Tibial nerve (tissue), 4 donors: ENCODE measurements around the gene INHBB. TPM values are rescaled to one million over a fixed set of nuclear protein-coding genes. Genes with fewer than 3 reads are reported as not detected.

ENCODE experiments used
- DNase-seq, 2 donors: peaks; one replicate each; pipeline ENCODE4 v3.0.0-alpha.2; 2019; ENCODE audit warnings: low spot score in 2 of 2
- H3K27ac ChIP-seq, 4 donors: fragments of 200-600 bp; sonication (generic) in 3 of 4; one replicate each; pipeline ENCODE4 v1.5.1; 2017 to 2019; ENCODE audit warnings: mild to moderate bottlenecking in 1 of 4
- H3K27me3 ChIP-seq, 2 donors: fragments of 200-600 bp; sonication (generic) in 1 of 2; one replicate each; pipeline versions ENCODE4 v1.5.1 to v1.6.0; 2017 to 2019
- H3K36me3 ChIP-seq, 3 donors: fragments of 200-600 bp; sonication (generic); one replicate each; pipeline ENCODE4 v1.5.1; 2018 to 2019
- H3K4me1 ChIP-seq, 4 donors: fragments of 200-600 bp; sonication (generic) in 3 of 4; one replicate each; pipeline ENCODE4 v1.5.1; 2017 to 2019
- H3K4me3 ChIP-seq, 4 donors: fragments of 200-600 bp; sonication (generic) in 3 of 4; one replicate each; pipeline ENCODE4 v1.5.1; 2017 to 2019; ENCODE audit warnings: mild to moderate bottlenecking in 1 of 4, moderate library complexity in 1 of 4
- H3K9me3 ChIP-seq, 4 donors: fragments of 200-600 bp; sonication (generic) in 3 of 4; one replicate each; pipeline ENCODE4 v1.5.1; 2017 to 2019
- EP300 ChIP-seq, 2 donors: sonication (generic); formaldehyde crosslinking; IDR thresholded peaks; one replicate each; pipeline ENCODE4 v1.6.1; 2017; ENCODE audit warnings: antibody characterized with exemption in 2 of 2, mild to moderate bottlenecking in 1 of 2
- POLR2A ChIP-seq, 2 donors: fragments of 450-650 bp; IDR thresholded peaks; one replicate each; pipeline ENCODE4 v1.6.1; 2017; ENCODE audit warnings: antibody characterized with exemption in 2 of 2, mild to moderate bottlenecking in 2 of 2, moderate library complexity in 2 of 2
- WGBS, 2 donors: methylation state at CpG; one replicate each; pipeline ENCODE4 v1.1.5; 2018; 5-methylcytosine and 5-hydroxymethylcytosine counted together
- total RNA-seq, 4 donors: library from RNA; depleted of rRNA; stranded (reverse); fragments of >200 nt; gene quantifications; one replicate each; pipeline ENCODE4 v1.1.0, GENCODE V29; 2016
- TF ChIP-seq, protein P1 (sequence below), 5 experiments: fragments of 200-600 bp in 3 of 5; fragments of 450-650 bp in 2 of 5; sonication (generic) in 3 of 5; IDR thresholded peaks; one replicate each; pipeline ENCODE4 v1.5.1; 2016 to 2019; ENCODE audit warnings: antibody characterized with exemption in 5 of 5, mild to moderate bottlenecking in 3 of 5, moderate library complexity in 2 of 5

INHBB gene
- total RNA-seq, 4 donors from 2014 or later, result 21.9 to 26.5 (median 24.3) TPM

DNA sequence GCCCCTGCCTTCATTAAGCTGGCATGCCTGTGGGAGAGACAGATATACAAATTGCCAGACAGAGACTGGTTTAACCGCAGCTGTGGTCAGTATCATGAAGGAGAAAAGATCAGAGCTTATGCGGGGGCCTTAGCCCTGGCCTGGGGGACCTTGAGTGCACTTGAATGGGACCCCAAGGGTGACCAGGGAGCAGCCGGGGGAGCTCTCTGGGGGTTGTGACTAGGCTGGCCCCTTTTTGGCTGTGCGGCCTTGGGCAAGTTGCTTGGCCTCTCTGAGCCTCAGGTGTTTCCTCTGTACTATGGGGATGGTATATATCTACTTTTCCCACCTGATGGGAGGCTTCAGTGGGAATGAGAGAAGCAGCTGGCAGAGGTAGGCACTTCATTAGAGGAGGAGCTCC, 35.7 kb downstream of the INHBB start:
- H3K27ac ChIP-seq, result no peak overlapping the region
- H3K4me3 ChIP-seq, result no peak overlapping the region
- H3K27me3 ChIP-seq, result peaks cover 0 to 7% of the 10 kb centered on the region in 2 donors
- TF ChIP-seq POLR2A (IDR thresholded peaks at IDR 0.05), result no peak
- TF ChIP-seq, protein P1, sequence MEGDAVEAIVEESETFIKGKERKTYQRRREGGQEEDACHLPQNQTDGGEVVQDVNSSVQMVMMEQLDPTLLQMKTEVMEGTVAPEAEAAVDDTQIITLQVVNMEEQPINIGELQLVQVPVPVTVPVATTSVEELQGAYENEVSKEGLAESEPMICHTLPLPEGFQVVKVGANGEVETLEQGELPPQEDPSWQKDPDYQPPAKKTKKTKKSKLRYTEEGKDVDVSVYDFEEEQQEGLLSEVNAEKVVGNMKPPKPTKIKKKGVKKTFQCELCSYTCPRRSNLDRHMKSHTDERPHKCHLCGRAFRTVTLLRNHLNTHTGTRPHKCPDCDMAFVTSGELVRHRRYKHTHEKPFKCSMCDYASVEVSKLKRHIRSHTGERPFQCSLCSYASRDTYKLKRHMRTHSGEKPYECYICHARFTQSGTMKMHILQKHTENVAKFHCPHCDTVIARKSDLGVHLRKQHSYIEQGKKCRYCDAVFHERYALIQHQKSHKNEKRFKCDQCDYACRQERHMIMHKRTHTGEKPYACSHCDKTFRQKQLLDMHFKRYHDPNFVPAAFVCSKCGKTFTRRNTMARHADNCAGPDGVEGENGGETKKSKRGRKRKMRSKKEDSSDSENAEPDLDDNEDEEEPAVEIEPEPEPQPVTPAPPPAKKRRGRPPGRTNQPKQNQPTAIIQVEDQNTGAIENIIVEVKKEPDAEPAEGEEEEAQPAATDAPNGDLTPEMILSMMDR (IDR thresholded peaks at IDR 0.05), result no peak
- TF ChIP-seq EP300 (IDR thresholded peaks at IDR 0.05), result no peak
- no peaks in the 10 kb centered on the region for H3K36me3 ChIP-seq
- 76 to 88% methylated on average over 4 of the region's 4 CpGs for WGBS, 2 donors
- DNase-seq, result no peak
- H3K9me3 ChIP-seq, result peaks cover 0 to 4% (median 0%) of the 10 kb centered on the region in 4 donors
- H3K4me1 ChIP-seq, result no peaks in the 10 kb centered on the region

DNA sequence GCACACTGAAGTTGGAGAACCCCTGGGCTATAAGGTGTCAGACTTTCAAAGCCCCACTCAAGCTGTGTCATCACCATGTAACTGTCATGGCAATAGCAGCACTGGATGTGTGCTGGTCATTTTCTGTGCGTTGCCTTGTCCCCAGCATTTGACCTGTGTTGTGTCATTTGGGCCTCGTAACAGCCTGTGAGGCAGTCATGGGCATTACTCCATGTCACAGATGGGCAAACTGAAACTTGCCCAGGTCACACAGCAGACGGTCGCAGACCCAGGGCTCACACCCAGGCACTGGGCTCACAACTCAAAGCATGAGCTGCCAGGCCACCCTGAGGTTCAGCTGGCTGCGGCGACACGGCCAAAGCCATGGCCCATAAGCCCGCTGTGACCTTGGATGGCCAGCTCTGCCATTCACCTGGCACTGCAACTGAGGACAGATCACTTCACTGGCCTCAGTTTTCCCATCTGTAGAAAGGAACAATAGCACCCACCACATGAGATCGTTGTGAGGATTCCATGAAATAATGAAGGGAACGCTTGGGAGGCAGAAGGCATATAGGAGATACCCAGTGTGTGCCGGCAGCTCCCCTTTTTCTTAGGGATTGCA, 36.7 kb downstream of the INHBB start:
- no peak for DNase-seq
- H3K36me3 ChIP-seq, result no peaks in the 10 kb centered on the region
- H3K27me3 ChIP-seq, result peaks cover 0 to 3% of the 10 kb centered on the region in 2 donors
- 86 to 89% methylated on average over 4 to 11 of the region's 11 CpGs for WGBS, 2 donors
- TF ChIP-seq POLR2A (IDR thresholded peaks at IDR 0.05), result no peak
- TF ChIP-seq, protein P1 (IDR thresholded peaks at IDR 0.05), result no peak
- TF ChIP-seq EP300 (IDR thresholded peaks at IDR 0.05), result no peak
- no peak overlapping the region for H3K27ac ChIP-seq
- H3K4me3 ChIP-seq, result no peak overlapping the region
- peaks cover 0 to 3% (median 0%) of the 10 kb centered on the region in 4 donors for H3K9me3 ChIP-seq
- H3K4me1 ChIP-seq, result no peaks in the 10 kb centered on the region

DNA sequence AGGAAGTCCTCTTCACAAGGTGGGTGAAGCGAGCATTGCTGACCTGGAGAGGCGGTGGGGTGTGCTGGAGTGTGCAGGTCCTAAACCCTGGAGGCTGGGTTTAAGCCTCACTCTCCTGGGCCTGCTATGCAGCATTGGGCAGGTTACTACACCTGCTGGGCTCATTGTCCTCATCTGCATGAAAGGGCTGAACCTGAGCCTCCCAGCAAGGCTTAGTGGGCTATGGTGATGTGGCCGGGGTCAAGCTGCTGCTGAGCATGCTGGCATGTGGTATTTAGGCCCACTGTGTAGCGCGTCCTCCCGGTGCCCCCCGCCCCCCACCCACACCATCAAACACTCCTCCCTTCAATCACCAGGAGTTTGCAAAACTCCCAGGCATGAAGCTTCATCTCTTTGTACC, 37.3 kb downstream of the INHBB start:
- Histone ChIP-seq H3K4me1 (no peaks in the 10 kb centered on the region), H3K27ac (no peak overlapping the region), H3K27me3 (no peaks in the 10 kb centered on the region), H3K4me3 (no peak overlapping the region), H3K36me3 (no peaks in the 10 kb centered on the region), H3K9me3 (no peaks in the 10 kb centered on the region)
- no peak for DNase-seq
- TF ChIP-seq EP300 (IDR thresholded peaks at IDR 0.05), result no peak
- no peak for TF ChIP-seq POLR2A (IDR thresholded peaks at IDR 0.05)
- TF ChIP-seq, protein P1 (IDR thresholded peaks at IDR 0.05), result no peak
- WGBS, 2 donors, result 80 to 95% methylated on average over 7 of the region's 7 CpGs

GRCh38 chr2:120383631-120384340, 37.9 kb downstream of the INHBB start:
- peaks cover 0 to under 1% of the 10 kb centered on the region in 2 donors for H3K27me3 ChIP-seq
- no peaks in the 10 kb centered on the region for H3K36me3 ChIP-seq
- no peaks in the 10 kb centered on the region for H3K4me1 ChIP-seq
- DNase-seq, result no peak
- no peaks in the 10 kb centered on the region for H3K9me3 ChIP-seq
- no peak for TF ChIP-seq EP300 (IDR thresholded peaks at IDR 0.05)
- no peak for TF ChIP-seq POLR2A (IDR thresholded peaks at IDR 0.05)
- TF ChIP-seq, protein P1 (IDR thresholded peaks at IDR 0.05), result no peak
- no peak overlapping the region for H3K27ac ChIP-seq
- 85 to 88% methylated on average over 12 to 13 of the region's 13 CpGs for WGBS, 2 donors
- H3K4me3 ChIP-seq, result no peak overlapping the region
